ENCODE data around the gene ROBO1. TPM values are rescaled to one million over a fixed set of nuclear protein-coding genes. Genes with fewer than 3 reads are reported as not detected.

The ROBO1 gene
- total RNA-seq, 1 donor from 2014 or later = 73.8 TPM

DNA sequence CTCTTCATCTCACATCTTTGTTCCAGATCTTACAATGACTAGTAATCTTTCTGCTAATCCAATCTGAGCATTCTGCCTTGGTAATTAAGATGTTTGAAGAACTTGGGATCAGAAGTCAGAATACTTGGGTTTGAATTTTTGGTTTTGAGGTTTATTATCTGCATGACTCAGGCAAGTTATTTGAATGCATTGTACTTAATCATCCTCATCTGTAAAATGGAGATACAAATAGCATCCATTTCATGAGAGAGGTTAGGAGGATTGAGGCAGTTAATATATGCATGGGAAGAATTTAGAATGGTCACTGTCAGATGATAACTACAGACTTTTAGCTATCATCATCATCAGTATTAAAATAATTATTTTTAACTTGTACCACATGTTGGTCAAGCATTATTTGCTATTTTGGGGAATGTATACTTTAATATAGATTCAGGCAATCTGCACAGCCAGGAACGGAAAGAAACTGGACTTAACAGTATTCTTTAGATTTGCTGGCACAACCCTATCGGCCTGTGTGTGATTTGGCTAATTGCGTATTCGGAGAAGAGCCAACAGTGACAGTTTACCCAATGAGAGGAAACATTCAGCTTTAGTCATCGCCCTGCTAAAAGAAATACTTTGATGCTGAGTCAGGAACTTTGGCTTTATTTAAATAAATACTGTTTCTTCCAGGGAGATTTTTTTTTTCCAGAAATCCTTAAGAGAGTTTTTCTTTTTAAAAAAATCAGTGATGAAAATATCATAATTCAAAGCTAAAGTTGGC is 600.0 kb downstream of the ROBO1 start:
- H3K27ac Mint-ChIP-seq (ENCODE audit: unreplicated experiment) = peak overlapping the region; percentile 2
- peaks cover 15% of the 10 kb centered on the region for H3K4me1 Mint-ChIP-seq (ENCODE audit: unreplicated experiment)

DNA sequence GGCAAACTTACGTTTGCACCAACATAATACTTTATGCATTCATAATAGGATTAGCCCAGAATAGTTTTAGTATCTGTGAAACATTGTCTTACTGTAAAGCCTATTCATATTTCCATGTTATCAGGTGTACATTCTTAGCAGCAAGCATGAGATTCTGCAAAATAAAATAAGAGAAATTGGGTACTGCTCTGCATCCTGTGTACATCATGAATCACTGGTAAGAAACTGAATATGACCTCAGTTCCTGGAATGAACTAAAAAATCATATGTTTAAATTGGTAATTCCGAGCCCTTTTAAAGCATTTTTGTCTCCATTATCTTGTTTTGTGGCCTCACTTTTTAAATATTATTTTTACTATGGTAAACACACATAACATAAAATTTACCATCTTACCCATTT is 605.1 kb downstream of the ROBO1 start:
- DNase-seq (ENCODE audit: extremely low spot score, unreplicated experiment) = no peak
- Mint-ChIP-seq H3K4me1 (ENCODE audit: unreplicated experiment) (peaks cover 4% of the 10 kb centered on the region), H3K9me3 (ENCODE audit: unreplicated experiment) (no peaks in the 10 kb centered on the region), H3K4me3 (ENCODE audit: unreplicated experiment) (no peak overlapping the region), H3K36me3 (ENCODE audit: unreplicated experiment) (no peaks in the 10 kb centered on the region), H3K27ac (ENCODE audit: unreplicated experiment) (no peak overlapping the region), H3K27me3 (ENCODE audit: unreplicated experiment) (no peaks in the 10 kb centered on the region)
- TF ChIP-seq, protein P1, sequence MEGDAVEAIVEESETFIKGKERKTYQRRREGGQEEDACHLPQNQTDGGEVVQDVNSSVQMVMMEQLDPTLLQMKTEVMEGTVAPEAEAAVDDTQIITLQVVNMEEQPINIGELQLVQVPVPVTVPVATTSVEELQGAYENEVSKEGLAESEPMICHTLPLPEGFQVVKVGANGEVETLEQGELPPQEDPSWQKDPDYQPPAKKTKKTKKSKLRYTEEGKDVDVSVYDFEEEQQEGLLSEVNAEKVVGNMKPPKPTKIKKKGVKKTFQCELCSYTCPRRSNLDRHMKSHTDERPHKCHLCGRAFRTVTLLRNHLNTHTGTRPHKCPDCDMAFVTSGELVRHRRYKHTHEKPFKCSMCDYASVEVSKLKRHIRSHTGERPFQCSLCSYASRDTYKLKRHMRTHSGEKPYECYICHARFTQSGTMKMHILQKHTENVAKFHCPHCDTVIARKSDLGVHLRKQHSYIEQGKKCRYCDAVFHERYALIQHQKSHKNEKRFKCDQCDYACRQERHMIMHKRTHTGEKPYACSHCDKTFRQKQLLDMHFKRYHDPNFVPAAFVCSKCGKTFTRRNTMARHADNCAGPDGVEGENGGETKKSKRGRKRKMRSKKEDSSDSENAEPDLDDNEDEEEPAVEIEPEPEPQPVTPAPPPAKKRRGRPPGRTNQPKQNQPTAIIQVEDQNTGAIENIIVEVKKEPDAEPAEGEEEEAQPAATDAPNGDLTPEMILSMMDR (IDR thresholded peaks at IDR 0.05) = no peak

More for the DNA sequence above, 600.0 kb downstream of the ROBO1 start:
- TF ChIP-seq, protein P1 (IDR thresholded peaks at IDR 0.05) = no peak
- Mint-ChIP-seq H3K9me3 (ENCODE audit: unreplicated experiment) (no peaks in the 10 kb centered on the region), H3K36me3 (ENCODE audit: unreplicated experiment) (no peaks in the 10 kb centered on the region), H3K27me3 (ENCODE audit: unreplicated experiment) (no peaks in the 10 kb centered on the region), H3K4me3 (ENCODE audit: unreplicated experiment) (no peak overlapping the region)
- DNase-seq (ENCODE audit: extremely low spot score, unreplicated experiment) = no peak

DNA sequence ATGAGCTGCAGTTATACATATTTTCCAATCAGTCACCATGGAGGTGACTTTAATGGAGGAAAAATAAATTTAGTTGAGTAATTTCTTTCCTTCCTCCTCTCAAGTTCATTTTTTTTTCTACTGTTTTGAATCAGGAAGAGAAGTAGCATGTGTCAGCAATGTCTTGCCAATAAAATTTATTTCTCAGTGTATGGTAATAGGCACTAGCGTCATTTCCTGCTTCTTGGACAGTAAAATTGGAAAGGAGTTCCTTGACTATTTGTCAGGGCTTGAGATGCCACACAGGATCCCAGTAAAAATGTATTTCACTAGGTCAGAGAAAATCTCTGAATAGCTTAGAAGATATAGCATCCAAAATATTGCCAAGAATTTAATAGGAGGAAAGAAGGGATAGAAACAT is 605.9 kb downstream of the ROBO1 start:
- Mint-ChIP-seq H3K9me3 (ENCODE audit: unreplicated experiment) (no peaks in the 10 kb centered on the region), H3K4me3 (ENCODE audit: unreplicated experiment) (no peak overlapping the region), H3K27me3 (ENCODE audit: unreplicated experiment) (no peaks in the 10 kb centered on the region), H3K27ac (ENCODE audit: unreplicated experiment) (no peak overlapping the region), H3K4me1 (ENCODE audit: unreplicated experiment) (no peaks in the 10 kb centered on the region), H3K36me3 (ENCODE audit: unreplicated experiment) (no peaks in the 10 kb centered on the region)
- DNase-seq (ENCODE audit: extremely low spot score, unreplicated experiment) = no peak
- TF ChIP-seq, protein P1 (IDR thresholded peaks at IDR 0.05) = no peak

DNA sequence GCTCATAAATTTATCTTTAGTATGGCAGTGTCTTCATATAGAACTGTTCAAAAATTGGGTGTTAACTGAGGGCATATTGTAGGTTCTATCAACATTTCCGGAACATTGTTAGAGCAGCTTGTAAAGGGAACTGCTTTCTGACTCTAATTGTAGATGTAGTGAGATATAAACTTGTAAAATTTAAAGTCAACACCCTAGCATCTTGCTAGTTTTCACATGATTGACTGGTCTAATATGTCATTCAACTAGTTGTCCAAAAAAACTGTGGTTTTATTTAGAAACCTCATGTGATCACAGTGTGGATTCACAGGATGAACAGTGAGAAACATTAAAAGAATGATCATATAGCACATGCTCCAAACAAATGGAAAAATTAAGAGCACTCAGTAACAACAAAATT is 607.4 kb downstream of the ROBO1 start:
- Mint-ChIP-seq H3K27me3 (ENCODE audit: unreplicated experiment) (no peaks in the 10 kb centered on the region), H3K27ac (ENCODE audit: unreplicated experiment) (no peak overlapping the region), H3K4me1 (ENCODE audit: unreplicated experiment) (no peaks in the 10 kb centered on the region), H3K9me3 (ENCODE audit: unreplicated experiment) (no peaks in the 10 kb centered on the region), H3K36me3 (ENCODE audit: unreplicated experiment) (no peaks in the 10 kb centered on the region), H3K4me3 (ENCODE audit: unreplicated experiment) (no peak overlapping the region)
- no peak for DNase-seq (ENCODE audit: extremely low spot score, unreplicated experiment)
- TF ChIP-seq, protein P1 (IDR thresholded peaks at IDR 0.05) = no peak

DNA sequence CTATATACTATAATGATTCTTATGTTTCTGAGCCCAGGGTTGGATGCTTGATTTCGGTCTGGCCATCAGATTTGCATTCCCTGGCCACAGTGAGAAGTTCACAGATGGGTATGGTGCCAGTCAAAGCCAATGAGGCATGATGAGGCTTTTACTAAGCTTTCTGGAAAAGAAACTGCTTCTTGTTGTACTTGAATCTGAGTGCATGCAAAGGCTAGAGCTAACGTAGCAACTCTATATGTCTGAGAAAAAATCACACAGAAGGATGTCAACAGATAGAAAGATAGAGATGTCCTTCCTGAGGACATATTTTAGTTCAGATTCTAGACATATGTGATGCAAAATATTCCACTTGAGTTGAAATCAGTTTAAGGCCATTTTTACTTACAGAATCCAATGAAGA is 608.1 kb downstream of the ROBO1 start:
- H3K27me3 Mint-ChIP-seq (ENCODE audit: unreplicated experiment) = no peaks in the 10 kb centered on the region
- H3K4me3 Mint-ChIP-seq (ENCODE audit: unreplicated experiment) = no peak overlapping the region
- no peak overlapping the region for H3K27ac Mint-ChIP-seq (ENCODE audit: unreplicated experiment)
- TF ChIP-seq, protein P1 (IDR thresholded peaks at IDR 0.05) = no peak
- H3K36me3 Mint-ChIP-seq (ENCODE audit: unreplicated experiment) = no peaks in the 10 kb centered on the region
- no peak for DNase-seq (ENCODE audit: extremely low spot score, unreplicated experiment)
- no peaks in the 10 kb centered on the region for H3K9me3 Mint-ChIP-seq (ENCODE audit: unreplicated experiment)
- H3K4me1 Mint-ChIP-seq (ENCODE audit: unreplicated experiment) = no peaks in the 10 kb centered on the region

All from osteocyte (in vitro differentiated cells).